Measurements from ENCODE around the gene TOR4A. TPM values are rescaled to one million over a fixed set of nuclear protein-coding genes. Genes with fewer than 3 reads are reported as not detected.

Gene TOR4A
- total and polyA plus RNA-seq, 2 experiments from 2014 or later, result 4.1 to 29.6 TPM

- Histone ChIP-seq H3K9ac (no peak overlapping the region), H3K9me2 (ENCODE audit: insufficient read depth) (no peaks in the 10 kb centered on the region), H3K36me3 (ENCODE audit: low read depth) (no peaks in the 10 kb centered on the region), H3F3A (ENCODE audit: insufficient read depth) (no peaks in the 10 kb centered on the region), H3K27me3 (replicated peaks; ENCODE audit: insufficient read depth) (no peaks in the 10 kb centered on the region), H3K79me2 (ENCODE audit: insufficient read depth) (no peaks in the 10 kb centered on the region), H2AFZ (no peak overlapping the region), H3K27ac (no peak overlapping the region), H3K9me3 (ENCODE audit: low read depth) (no peaks in the 10 kb centered on the region), H3K4me1 (ENCODE audit: insufficient read depth) (no peaks in the 10 kb centered on the region), H4K20me1 (ENCODE audit: insufficient read depth) (no peaks in the 10 kb centered on the region), H3K4me3 (no peak overlapping the region), H3K4me2 (ENCODE audit: unreplicated experiment) (no peak overlapping the region)
- no peak for DNase-seq
- TF ChIP-seq EZH2phosphoT487 (IDR thresholded peaks at IDR 0.05; ENCODE audit: insufficient read depth, low read depth) (no peak), EZH2 (IDR thresholded peaks at IDR 0.05; ENCODE audit: insufficient read depth, poor library complexity, severe bottlenecking) (no peak)
- in situ Hi-C loops (cut with MboI), result no loop called here
- 80 to 86% methylated on average over 13 to 22 of the region's 22 CpGs for WGBS, 2 experiments (ENCODE audit: low coverage in 1 of 2, low lambda C conversion rate in 2 of 2, missing lambda C conversion rate in 2 of 2)
Measured at GRCh38 chr9:137319739-137320551, 42.4 kb downstream of the TOR4A start.

GRCh38 chr9:137320555-137321384 is 43.2 kb downstream of the TOR4A start:
- no peak overlapping the region for H3K4me2 ChIP-seq (ENCODE audit: unreplicated experiment)
- no peaks in the 10 kb centered on the region for H3K9me3 ChIP-seq (ENCODE audit: low read depth)

GRCh38 chr9:137321726-137322361 is 44.3 kb downstream of the TOR4A start:
- H3K79me2 ChIP-seq (ENCODE audit: insufficient read depth), result no peaks in the 10 kb centered on the region
- no peaks in the 10 kb centered on the region for H3K27me3 ChIP-seq (replicated peaks; ENCODE audit: insufficient read depth)
- TF ChIP-seq EZH2phosphoT487 (IDR thresholded peaks at IDR 0.05; ENCODE audit: insufficient read depth, low read depth) (no peak), EZH2 (IDR thresholded peaks at IDR 0.05; ENCODE audit: insufficient read depth, poor library complexity, severe bottlenecking) (no peak)
- no peak overlapping the region for H3K27ac ChIP-seq
- H3K9me3 ChIP-seq (ENCODE audit: low read depth), result no peaks in the 10 kb centered on the region
- no peaks in the 10 kb centered on the region for H3K9me2 ChIP-seq (ENCODE audit: insufficient read depth)
- H3K36me3 ChIP-seq (ENCODE audit: low read depth), result no peaks in the 10 kb centered on the region
- H3K9ac ChIP-seq, result no peak overlapping the region
- H3F3A ChIP-seq (ENCODE audit: insufficient read depth), result no peaks in the 10 kb centered on the region; the same call in 1 of the 2 replicates
- H3K4me2 ChIP-seq (ENCODE audit: unreplicated experiment), result no peak overlapping the region
- H3K4me1 ChIP-seq (ENCODE audit: insufficient read depth), result no peaks in the 10 kb centered on the region
- H3K4me3 ChIP-seq, result no peak overlapping the region
- H4K20me1 ChIP-seq (ENCODE audit: insufficient read depth), result no peaks in the 10 kb centered on the region
- WGBS, 2 experiments (ENCODE audit: low coverage in 1 of 2, low lambda C conversion rate in 2 of 2, missing lambda C conversion rate in 2 of 2), result 84 to 88% methylated on average over 22 of the region's 22 CpGs
- no peak overlapping the region for H2AFZ ChIP-seq
- in situ Hi-C loops (cut with MboI), result no loop called here
- no peak for DNase-seq

More at GRCh38 chr9:137320555-137321384, 43.2 kb downstream of the TOR4A start:
- DNase-seq, result no peak
- H3K27ac ChIP-seq, result no peak overlapping the region
- in situ Hi-C loops (cut with MboI), result no loop called here
- H3K4me1 ChIP-seq (ENCODE audit: insufficient read depth), result no peaks in the 10 kb centered on the region
- H3K9ac ChIP-seq, result no peak overlapping the region
- no peaks in the 10 kb centered on the region for H3K36me3 ChIP-seq (ENCODE audit: low read depth)
- H3K27me3 ChIP-seq (replicated peaks; ENCODE audit: insufficient read depth), result no peaks in the 10 kb centered on the region
- H2AFZ ChIP-seq, result no peak overlapping the region
- H3F3A ChIP-seq (ENCODE audit: insufficient read depth), result no peaks in the 10 kb centered on the region
- 78 to 80% methylated on average over 22 of the region's 24 CpGs for WGBS, 2 experiments (ENCODE audit: low coverage in 1 of 2, low lambda C conversion rate in 2 of 2, missing lambda C conversion rate in 2 of 2)
- TF ChIP-seq EZH2 (IDR thresholded peaks at IDR 0.05; ENCODE audit: insufficient read depth, poor library complexity, severe bottlenecking), result no peak
- no peak for TF ChIP-seq EZH2phosphoT487 (IDR thresholded peaks at IDR 0.05; ENCODE audit: insufficient read depth, low read depth)
- H3K9me2 ChIP-seq (ENCODE audit: insufficient read depth), result no peaks in the 10 kb centered on the region
- no peak overlapping the region for H3K4me3 ChIP-seq
- H3K79me2 ChIP-seq (ENCODE audit: insufficient read depth), result no peaks in the 10 kb centered on the region
- H4K20me1 ChIP-seq (ENCODE audit: insufficient read depth), result no peaks in the 10 kb centered on the region
